Liver (tissue), 9 donors: ENCODE results near the gene TPRN. TPM values are rescaled to one million over a fixed set of nuclear protein-coding genes. Genes with fewer than 3 reads are reported as not detected.

ENCODE experiments used
- DNase-seq: peaks from one replicate; pipeline ENCODE4 v3.0.0-alpha.2; 2017; ENCODE audit warnings: low spot score
- H3K27ac ChIP-seq, 2 donors: one replicate each; pipeline ENCODE4 v1.7.0; 2013; ENCODE audit warnings: inconsistent platforms in 2 of 2, low read length in 2 of 2, control low read depth in 1 of 2, low read depth in 1 of 2, mild to moderate bottlenecking in 1 of 2
- H3K27me3 ChIP-seq, 4 donors: one replicate each; pipeline versions ENCODE4 v1.6.1 to v1.7.0; 2013; ENCODE audit warnings: low read length in 3 of 4, inconsistent platforms in 1 of 4, mild to moderate bottlenecking in 1 of 4, moderate library complexity in 1 of 4; ENCODE audit not compliant: control insufficient read depth in 4 of 4, insufficient read depth in 4 of 4
- H3K36me3 ChIP-seq, 4 donors: one replicate each; pipeline versions ENCODE4 v1.6.1 to v1.7.0; 2013; ENCODE audit warnings: low read length in 3 of 4, mild to moderate bottlenecking in 3 of 4, low read depth in 1 of 4, moderate library complexity in 1 of 4; ENCODE audit not compliant: control insufficient read depth in 4 of 4, insufficient read depth in 3 of 4
- H3K4me1 ChIP-seq, 4 donors: one replicate each; pipeline versions ENCODE4 v1.6.1 to v1.7.0; 2013; ENCODE audit warnings: low read length in 3 of 4, mild to moderate bottlenecking in 3 of 4, moderate library complexity in 1 of 4; ENCODE audit not compliant: control insufficient read depth in 4 of 4, insufficient read depth in 4 of 4
- H3K4me3 ChIP-seq, 3 donors: one replicate each; pipeline versions ENCODE4 v1.6.1 to v1.7.0; 2013; ENCODE audit warnings: low read length in 3 of 3, control low read depth in 1 of 3, low read depth in 1 of 3, mild to moderate bottlenecking in 1 of 3
- H3K9ac ChIP-seq, 2 donors: one replicate each; pipeline ENCODE4 v1.7.0; 2013; ENCODE audit warnings: low read length in 2 of 2, mild to moderate bottlenecking in 2 of 2, moderate library complexity in 2 of 2, control low read depth in 1 of 2, low read depth in 1 of 2
- H3K9me3 ChIP-seq, 4 donors: one replicate each; pipeline versions ENCODE4 v1.6.1 to v1.7.0; 2013; ENCODE audit warnings: low read length in 3 of 4; ENCODE audit not compliant: control insufficient read depth in 4 of 4
- ATF3 ChIP-seq: IDR thresholded peaks from 2 replicates; pipeline ENCODE4 v1.6.1; 2016; ENCODE audit warnings: antibody characterized with exemption
- CTCF ChIP-seq: fragments of 150-350 bp; IDR thresholded peaks from 2 replicates; pipeline ENCODE4 v1.5.1; 2017; ENCODE audit warnings: improper control_type of control experiment, low read depth, low read length; ENCODE audit not compliant: missing input control
- EGR1 ChIP-seq, 2 donors: IDR thresholded peaks; 2 replicates each; pipeline ENCODE4 v1.6.1; 2016 to 2018; ENCODE audit warnings: antibody characterized with exemption in 2 of 2, low read depth in 2 of 2
- FOXA1 ChIP-seq: IDR thresholded peaks from 2 replicates; pipeline ENCODE4 v1.6.1; 2016; ENCODE audit warnings: antibody characterized with exemption
- HNF4A ChIP-seq, 2 donors: conservative IDR thresholded peaks; 2 replicates each; pipeline ENCODE4 v1.6.1; 2016; ENCODE audit warnings: antibody characterized with exemption in 2 of 2, mild to moderate bottlenecking in 2 of 2
- HNF4G ChIP-seq: IDR thresholded peaks from 2 replicates; pipeline ENCODE4 v1.6.1; 2016; ENCODE audit warnings: antibody characterized with exemption
- MAX ChIP-seq: IDR thresholded peaks from 2 replicates; pipeline ENCODE4 v1.6.1; 2016; ENCODE audit warnings: antibody characterized with exemption
- NR2F2 ChIP-seq: IDR thresholded peaks from 2 replicates; pipeline ENCODE4 v1.6.1; 2016; ENCODE audit warnings: antibody characterized with exemption
- RAD21 ChIP-seq, 2 donors: IDR thresholded peaks; 2 replicates each; pipeline ENCODE4 v1.6.1; 2016; ENCODE audit warnings: antibody characterized with exemption in 2 of 2, mild to moderate bottlenecking in 2 of 2
- REST ChIP-seq: IDR thresholded peaks from 2 replicates; pipeline ENCODE4 v1.6.1; 2016; ENCODE audit warnings: antibody characterized with exemption, mild to moderate bottlenecking
- RXRA ChIP-seq, 2 donors: IDR thresholded peaks; 2 replicates each; pipeline ENCODE4 v1.6.1; 2017 to 2018; ENCODE audit warnings: antibody characterized with exemption in 2 of 2, mild to moderate bottlenecking in 1 of 2
- SP1 ChIP-seq: IDR thresholded peaks from 2 replicates; pipeline ENCODE4 v1.6.1; 2018; ENCODE audit warnings: antibody characterized with exemption, mild to moderate bottlenecking
- TAF1 ChIP-seq: conservative IDR thresholded peaks from 2 replicates; pipeline ENCODE4 v1.6.1; 2016; ENCODE audit warnings: antibody characterized with exemption, mild to moderate bottlenecking
- whole genome bisulfite sequencing: extraction: QIAGEN DNeasy Blood & Tissue Kit; methylation state at CpG from one replicate; pipeline ENCODE4 v1.1.7; 2013; 5-methylcytosine and 5-hydroxymethylcytosine counted together
- polyA plus RNA-seq, 2 donors: library from polyadenylated mRNA; stranded (reverse) in 1 of 2; unstranded in 1 of 2; fragments of 200-250 nt in 1 of 2; fragments of >200 nt in 1 of 2; fragmentation: Nextera tagmentation in 1 of 2; extraction: Ambion mirVana in 1 of 2; gene quantifications; one replicate each; pipeline versions ENCODE4 v1.2.1 to v1.2.3, GENCODE V29; 2013 to 2015
- total RNA-seq, 2 donors: library from RNA; depleted of rRNA; stranded (reverse); fragments of >200 nt; gene quantifications; one replicate each; pipeline ENCODE4 v1.2.3, GENCODE V29; 2014
- donor health status: healthy.
- donor health status: healthy.
- donor health status: healthy.
- donor health status: healthy.
- donor health status: healthy.

The TPRN gene
- total and polyA plus RNA-seq, 4 donors, result 5.4 to 20.1 (median 11.1) TPM

- 65% methylated on average over 29 of the region's 29 CpGs for WGBS
- H3K4me1 ChIP-seq, result peaks cover 4 to 10% (median 6%) of the 10 kb centered on the region in 4 donors
- DNase-seq, result no peak
- H3K27ac ChIP-seq, result no peak overlapping the region
- H3K9ac ChIP-seq, result no peak overlapping the region
- H3K36me3 ChIP-seq, result no peaks in the 10 kb centered on the region
- no peaks in the 10 kb centered on the region for H3K9me3 ChIP-seq
- TF ChIP-seq MAX, result no peak
- no peak for TF ChIP-seq CTCF
- TF ChIP-seq TAF1, result no peak
- no peak for TF ChIP-seq NR2F2
- no peak for TF ChIP-seq FOXA1
- no peak for TF ChIP-seq RAD21 (IDR thresholded peaks at IDR 0.05)
- H3K4me3 ChIP-seq, result no peak overlapping the region
- H3K27me3 ChIP-seq, result no peaks in the 10 kb centered on the region
Measured at GRCh38 chr9:137228506-137228967, 28.0 kb upstream of the TPRN start.

GRCh38 chr9:137227853-137228505, 27.4 kb upstream of the TPRN start:
- H3K9me3 ChIP-seq, result no peaks in the 10 kb centered on the region
- no peak for TF ChIP-seq HNF4G
- no peak for TF ChIP-seq RXRA (IDR thresholded peaks at IDR 0.05)
- no peak for TF ChIP-seq RAD21 (IDR thresholded peaks at IDR 0.05)
- TF ChIP-seq REST, result no peak
- no peak for TF ChIP-seq ATF3
- TF ChIP-seq EGR1 (IDR thresholded peaks at IDR 0.05; ENCODE audit: low read depth in 2 of 2), result no peak
- TF ChIP-seq NR2F2, result no peak
- TF ChIP-seq HNF4A (conservative IDR thresholded peaks at IDR 0.05), result no peak
- TF ChIP-seq SP1, result no peak
- no peak overlapping the region for H3K4me3 ChIP-seq
- no peak overlapping the region for H3K27ac ChIP-seq
- DNase-seq, result no peak
- 38% methylated on average over 18 of the region's 18 CpGs for WGBS
- no peak overlapping the region for H3K9ac ChIP-seq
- no peaks in the 10 kb centered on the region for H3K27me3 ChIP-seq
- H3K4me1 ChIP-seq, result peaks cover 5 to 13% (median 7%) of the 10 kb centered on the region in 4 donors
- H3K36me3 ChIP-seq, result no peaks in the 10 kb centered on the region
